Measurements from ENCODE around the gene EMD.

Gene EMD

DNA sequence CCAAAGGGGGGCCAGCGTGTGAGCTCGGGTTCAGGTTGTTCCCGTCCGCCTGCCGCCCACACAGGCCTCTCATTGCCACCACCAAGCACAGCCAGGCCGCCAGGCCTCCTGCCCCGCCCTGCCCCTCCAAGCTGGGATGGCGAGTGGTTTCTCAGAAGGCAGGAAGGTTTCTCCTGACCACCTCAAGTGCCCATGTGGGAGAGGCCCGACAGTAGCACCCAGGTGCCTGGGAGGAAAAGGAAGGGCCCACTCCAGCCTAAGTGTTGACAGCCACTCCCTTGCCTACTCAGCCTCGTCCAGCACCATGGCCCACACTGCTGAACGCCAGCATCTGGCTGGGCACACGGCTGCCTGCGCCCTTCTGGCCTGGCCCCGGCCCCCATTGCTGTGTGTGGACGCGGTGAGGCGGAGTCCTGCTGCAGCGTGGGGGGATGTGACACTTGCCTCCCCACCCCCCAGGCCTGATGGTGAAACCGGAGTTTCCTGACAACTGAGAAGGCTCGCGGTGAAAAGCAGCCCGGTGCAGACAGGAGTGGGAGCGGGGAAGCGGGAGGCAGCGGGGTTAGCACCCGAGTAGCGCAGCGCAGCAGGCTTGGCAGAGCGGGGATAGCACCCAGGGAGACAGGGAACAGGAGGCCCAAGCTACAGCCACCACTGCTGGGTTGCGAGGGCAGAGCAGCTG is 23.9 kb upstream of the EMD start:
- DNase-seq (ENCODE audit: low read depth in 2 of 2), result no peak

GRCh38 chrX:154355776-154356140 is 23.3 kb upstream of the EMD start:
- no peak for DNase-seq (ENCODE audit: low read depth in 2 of 2)

DNA sequence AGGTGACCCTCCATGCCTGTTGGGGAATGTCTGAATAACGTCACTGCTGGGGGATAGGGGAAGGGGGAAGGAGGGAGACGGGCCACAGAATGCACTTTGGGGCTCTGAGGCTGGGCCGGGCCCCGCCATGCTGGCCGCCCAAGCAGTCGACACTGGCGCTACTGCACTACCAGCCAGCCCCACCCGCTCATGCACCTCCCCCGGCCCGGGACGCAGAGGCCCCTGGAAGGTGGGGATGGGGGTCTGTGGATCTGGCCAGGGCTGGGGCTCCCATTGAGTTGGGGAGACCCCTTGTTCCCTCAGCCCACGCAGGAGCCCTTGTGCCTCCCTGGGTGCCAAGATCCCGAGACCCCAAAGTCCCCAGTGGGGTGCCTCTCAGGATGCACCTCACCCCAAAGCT is 22.5 kb upstream of the EMD start:
- no peak for DNase-seq (ENCODE audit: low read depth in 2 of 2)

GRCh38 chrX:154357205-154357604 is 21.9 kb upstream of the EMD start:
- DNase-seq (ENCODE audit: low read depth in 2 of 2), result no peak

GRCh38 chrX:154358011-154358410 is 21.1 kb upstream of the EMD start:
- DNase-seq (ENCODE audit: low read depth in 2 of 2), result no peak

- no peak for DNase-seq (ENCODE audit: low read depth in 2 of 2)
Measured at GRCh38 chrX:154358829-154359228, 20.3 kb upstream of the EMD start.

GRCh38 chrX:154359362-154360154 is 19.5 kb upstream of the EMD start:
- DNase-seq (ENCODE audit: low read depth in 2 of 2), result no peak

DNA sequence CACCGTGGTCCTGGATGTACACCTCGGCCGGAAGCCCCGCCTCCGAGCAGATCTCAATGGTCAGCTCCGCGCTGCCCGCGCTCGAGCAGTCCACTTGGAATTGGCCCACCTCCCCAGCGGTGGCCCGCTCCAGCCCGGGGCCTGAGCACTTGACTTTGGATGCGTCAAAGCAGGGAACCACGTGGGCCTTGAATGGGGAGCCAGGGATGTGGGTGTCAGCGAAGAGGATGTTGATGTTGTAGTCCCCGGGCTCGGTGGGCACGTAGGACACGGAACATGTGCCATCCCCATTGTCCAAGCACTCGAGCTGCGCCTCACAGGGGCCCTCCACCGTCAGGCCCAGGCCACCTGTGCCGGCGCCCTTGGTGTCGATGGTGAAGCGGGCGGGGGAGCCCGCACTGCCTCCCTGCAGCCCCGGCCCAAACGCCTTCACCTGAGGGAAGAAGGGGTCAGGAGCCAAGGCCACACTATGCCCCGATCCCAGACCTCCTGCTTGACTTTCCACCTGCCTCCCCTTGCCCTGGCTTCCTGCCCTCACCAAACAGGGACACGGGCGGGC is 18.9 kb upstream of the EMD start:
- no peak for DNase-seq (ENCODE audit: low read depth in 2 of 2)

- DNase-seq (ENCODE audit: low read depth in 2 of 2), result no peak
Measured at GRCh38 chrX:154362085-154362742, 16.9 kb upstream of the EMD start.

DNA sequence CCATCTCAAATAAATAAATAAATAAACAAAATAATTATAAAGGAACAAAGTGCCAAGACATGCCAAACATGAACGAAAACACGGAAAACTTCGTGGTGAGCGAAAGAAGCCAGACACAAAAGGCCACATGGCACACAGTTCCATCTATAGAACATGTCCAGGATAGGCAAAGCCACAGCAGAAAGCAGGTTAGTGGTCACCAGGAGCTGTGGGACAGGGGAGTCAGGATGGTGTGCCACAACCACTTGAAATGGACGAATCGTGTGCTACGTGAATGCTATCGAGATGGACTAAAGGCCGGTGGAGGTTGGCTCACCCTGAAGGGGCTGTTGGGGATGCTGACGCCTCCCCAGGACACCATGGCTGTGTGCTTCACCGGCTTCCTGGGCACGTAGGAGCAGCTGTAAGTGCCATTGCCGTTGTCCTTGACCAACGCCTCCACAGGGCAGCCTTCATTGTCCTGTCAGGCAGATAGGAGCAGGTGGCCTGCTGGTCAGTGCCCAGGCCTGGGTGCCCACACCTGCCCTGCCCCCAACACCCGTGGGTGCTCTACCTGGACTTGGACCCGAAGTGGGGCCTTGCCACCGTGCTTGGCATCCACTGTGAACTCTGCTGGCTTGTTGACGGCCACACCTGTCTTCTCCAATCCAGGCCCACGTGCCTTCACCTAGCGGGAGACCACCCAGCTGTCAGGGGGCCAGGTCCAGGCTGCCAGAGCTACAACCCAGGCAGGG is 15.2 kb upstream of the EMD start:
- DNase-seq (ENCODE audit: low read depth in 2 of 2), result no peak

DNA sequence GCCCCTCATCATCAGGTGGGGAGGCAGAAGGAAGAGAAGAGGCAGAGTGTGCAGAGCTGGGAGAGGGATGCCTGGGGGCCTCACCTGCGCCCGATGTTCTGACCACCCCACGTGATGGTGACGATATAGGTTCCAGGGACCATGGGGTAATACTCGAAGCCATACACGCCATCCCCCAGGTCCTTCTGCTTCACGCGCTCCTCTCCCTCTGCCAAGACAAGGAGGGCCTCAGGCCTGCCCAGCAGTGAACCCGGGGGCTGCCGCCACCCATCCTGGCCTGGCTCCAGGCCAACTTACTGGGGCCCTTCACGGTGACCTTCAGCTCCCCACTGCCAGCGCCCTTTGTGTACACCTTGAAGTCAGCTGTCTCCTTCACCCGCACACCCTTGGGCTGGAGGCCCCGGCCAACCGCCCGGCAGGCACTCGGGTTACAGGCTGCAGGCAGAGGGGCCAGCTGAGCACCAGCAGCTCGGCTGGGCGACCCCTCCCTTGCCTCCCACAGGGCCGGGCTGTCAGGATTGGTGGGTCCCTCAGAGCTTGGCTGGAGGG is 14.0 kb upstream of the EMD start:
- DNase-seq (ENCODE audit: low read depth in 2 of 2), result no peak

GRCh38 chrX:154365997-154366665 is 13.0 kb upstream of the EMD start:
- DNase-seq (ENCODE audit: low read depth in 2 of 2), result no peak

- no peak for DNase-seq (ENCODE audit: low read depth in 2 of 2)
Measured at GRCh38 chrX:154366666-154367055, 12.4 kb upstream of the EMD start.

DNA sequence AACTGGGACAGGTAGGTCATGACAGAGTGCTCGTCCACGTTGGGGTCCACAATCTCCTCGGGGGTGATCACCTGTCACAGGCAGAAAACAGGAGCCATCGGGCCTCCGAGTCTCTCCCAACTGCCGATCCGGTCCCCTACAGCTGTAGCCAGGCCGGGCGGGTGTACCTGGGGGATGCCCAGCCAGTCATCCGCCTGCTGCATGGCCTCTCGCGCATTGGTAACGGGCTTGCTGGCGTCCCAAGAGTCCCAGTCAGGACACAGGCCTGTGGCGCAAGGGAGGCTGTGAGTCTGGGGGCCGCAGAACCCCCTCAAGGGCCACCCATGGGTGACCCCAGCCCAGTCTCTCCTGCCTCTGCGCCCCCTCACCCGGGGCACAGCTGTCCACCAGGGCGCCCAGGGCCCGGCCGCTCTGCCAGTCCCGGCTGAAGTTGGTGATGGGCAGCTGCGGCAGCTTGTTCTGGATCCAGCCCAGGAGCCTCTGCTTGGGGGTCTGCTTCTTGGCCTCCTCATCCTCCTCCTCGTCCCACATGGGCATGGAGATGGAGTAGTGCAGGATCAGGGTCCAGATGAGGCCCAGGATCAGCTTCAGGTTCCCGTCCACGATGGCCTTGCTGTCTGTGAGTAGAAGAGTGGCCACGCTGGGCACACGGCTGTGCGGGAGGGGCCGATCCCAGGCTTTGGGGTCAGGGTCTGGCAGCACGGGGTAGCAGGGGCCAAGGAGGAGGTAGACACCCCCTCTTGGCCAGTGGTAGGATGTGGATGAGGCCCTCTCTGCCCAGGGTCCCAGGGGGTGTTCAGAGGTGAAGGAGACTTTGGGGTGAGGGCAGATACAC is 11.4 kb upstream of the EMD start:
- no peak for DNase-seq (ENCODE audit: low read depth in 2 of 2)

DNA sequence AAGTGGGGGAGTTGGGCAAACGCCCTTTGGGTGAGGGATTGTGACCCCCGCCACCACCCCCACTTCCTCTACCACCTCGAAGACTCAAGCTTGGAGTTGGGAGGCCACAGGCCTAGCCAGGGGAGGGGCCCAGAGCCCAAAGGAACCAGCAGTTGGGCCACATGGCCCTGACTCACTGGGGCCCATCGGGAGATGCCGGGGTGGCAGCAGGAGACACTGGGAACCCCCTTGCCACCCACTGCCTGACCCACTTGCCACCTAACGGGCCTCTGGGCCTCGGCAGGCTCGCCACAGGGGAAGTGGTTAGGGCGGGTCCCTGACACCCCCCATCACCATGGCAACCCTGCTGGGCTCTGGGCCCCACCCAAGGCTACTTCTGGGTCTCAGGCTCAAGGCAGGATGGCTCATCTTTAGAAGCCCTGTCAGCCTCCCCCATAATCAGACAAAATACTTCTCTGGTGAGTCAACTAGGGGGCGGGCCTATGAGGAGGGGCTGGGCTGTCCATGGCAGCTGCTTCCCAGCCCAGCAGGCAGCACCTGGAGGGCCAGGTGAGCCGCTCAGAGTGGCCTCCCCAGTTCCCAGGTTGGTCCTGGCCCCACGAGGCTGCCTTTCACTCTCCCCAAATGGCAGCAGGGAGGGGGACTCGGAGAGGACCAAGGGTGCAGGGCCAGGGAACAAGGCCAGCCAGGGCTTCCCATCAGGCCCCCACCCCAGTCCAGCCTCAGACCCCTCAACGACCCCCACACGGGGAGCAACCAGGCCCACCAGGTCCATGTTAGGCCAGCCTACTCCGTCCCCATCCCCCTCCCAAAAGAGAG is 10.3 kb upstream of the EMD start:
- peak; percentile 89 for DNase-seq (ENCODE audit: low read depth in 2 of 2)

DNA sequence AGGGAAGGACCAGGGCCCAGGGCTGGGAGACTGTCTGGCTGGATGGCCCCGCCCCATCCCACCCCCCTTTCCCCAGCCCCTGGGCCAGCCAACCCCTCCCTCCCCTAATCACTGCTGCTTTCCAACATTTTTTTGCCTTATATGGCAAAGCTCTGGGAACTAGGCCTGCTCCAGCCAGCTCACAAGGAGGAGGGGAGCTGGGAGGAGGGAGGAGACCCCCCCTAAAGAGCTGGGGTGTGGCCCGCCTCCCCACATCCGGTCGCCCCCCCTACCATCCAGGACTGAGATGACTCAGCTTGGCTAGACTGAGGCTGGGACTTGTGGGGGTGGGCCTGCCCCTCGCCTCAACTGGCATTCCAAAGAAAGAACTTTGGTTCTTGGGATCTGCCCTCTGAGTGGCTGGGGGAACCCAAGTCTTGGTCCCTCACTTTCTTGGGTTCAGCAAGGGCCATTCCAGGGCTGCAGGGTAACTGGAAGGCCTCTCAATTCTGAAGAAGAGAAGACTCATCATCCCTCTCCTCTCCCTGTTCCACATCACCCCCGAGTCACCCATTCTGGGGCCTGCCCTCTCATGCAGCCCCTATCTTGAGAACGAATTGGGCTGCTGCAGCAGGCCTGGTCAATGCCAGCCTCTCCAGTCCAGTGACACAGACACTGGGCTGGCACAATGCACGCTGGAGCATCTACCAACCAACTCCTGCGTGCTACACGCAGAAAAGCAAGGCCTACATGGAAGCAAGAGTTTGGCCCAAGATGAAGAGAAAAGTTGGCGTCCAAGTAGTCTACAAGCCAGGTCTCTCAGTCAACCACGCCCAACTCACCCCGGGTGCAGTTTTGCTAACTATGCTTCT is 9.4 kb upstream of the EMD start:
- peak in 1 of 2 donors; percentile 49 for DNase-seq (ENCODE audit: low read depth in 2 of 2)

DNA sequence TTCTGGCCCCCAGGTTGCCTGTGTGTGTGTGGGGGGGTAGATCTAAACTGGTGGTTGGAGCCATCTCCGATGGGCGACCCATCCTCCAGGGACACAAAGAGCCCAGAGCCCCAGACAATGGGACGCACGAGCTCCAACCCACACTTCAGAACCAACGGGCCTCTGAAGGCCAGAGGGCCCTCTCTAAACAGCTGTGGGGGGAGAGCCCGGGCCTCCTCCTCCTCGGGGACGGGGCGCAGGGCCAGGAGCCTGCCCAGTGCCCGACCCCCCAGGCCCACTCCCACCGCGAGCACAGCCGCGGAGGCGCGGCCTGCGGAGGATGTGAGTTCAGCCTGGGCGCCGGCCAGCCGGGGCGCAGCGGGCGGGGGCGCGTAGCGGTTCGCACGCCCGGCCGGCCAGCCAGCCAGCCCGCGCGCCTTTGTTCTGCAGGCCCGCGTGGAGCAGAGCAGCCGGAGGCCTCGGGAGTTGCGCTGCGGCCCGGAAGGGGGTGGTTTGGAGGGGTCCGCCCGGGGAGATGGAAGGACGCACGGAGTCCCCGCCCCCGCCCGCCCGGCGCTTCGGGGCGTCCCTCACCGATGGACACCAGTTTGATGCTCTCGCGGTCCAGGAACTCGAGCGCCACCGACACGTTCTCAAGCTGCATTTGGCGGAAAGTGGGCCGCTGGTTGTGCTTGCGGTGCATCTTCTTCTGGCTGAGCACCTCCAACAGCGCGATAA is 8.6 kb upstream of the EMD start:
- DNase-seq (ENCODE audit: low read depth in 2 of 2), result no peak

Measured in stimulated activated CD4-positive, alpha-beta T cell treated with anti-CD3 and anti-CD28 coated beads, Interleukin-15, amount 100 ng/mL, for 48 hours (primary cell).